ENCODE measurements around the gene ORC3.

DNA sequence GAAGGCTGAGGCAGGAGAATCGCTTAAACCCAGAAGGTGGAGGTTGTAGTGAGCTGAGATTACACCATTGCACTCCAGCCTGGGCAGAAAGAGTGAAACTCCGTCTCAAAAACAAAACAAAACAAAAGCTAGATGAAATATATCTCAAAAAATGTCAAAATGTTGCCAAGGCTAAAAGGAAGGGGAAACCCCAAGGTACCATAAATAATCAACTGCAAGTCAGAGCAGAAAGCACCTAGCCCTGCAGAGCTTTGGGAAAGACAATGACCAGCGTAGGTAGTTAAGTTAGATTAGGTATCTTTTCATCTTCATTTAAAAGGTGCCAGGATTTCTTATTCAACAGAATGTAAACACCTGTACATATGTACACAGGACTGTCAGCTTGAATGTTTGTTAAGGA, 79.1 kb downstream of the ORC3 start:
- no peak for TF ChIP-seq YY1 (IDR thresholded peaks at IDR 0.05; ENCODE audit: low read depth)
- TF ChIP-seq, protein P1, sequence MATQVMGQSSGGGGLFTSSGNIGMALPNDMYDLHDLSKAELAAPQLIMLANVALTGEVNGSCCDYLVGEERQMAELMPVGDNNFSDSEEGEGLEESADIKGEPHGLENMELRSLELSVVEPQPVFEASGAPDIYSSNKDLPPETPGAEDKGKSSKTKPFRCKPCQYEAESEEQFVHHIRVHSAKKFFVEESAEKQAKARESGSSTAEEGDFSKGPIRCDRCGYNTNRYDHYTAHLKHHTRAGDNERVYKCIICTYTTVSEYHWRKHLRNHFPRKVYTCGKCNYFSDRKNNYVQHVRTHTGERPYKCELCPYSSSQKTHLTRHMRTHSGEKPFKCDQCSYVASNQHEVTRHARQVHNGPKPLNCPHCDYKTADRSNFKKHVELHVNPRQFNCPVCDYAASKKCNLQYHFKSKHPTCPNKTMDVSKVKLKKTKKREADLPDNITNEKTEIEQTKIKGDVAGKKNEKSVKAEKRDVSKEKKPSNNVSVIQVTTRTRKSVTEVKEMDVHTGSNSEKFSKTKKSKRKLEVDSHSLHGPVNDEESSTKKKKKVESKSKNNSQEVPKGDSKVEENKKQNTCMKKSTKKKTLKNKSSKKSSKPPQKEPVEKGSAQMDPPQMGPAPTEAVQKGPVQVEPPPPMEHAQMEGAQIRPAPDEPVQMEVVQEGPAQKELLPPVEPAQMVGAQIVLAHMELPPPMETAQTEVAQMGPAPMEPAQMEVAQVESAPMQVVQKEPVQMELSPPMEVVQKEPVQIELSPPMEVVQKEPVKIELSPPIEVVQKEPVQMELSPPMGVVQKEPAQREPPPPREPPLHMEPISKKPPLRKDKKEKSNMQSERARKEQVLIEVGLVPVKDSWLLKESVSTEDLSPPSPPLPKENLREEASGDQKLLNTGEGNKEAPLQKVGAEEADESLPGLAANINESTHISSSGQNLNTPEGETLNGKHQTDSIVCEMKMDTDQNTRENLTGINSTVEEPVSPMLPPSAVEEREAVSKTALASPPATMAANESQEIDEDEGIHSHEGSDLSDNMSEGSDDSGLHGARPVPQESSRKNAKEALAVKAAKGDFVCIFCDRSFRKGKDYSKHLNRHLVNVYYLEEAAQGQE (IDR thresholded peaks at IDR 0.05; ENCODE audit: low read depth), result no peak
- no peak for TF ChIP-seq TAF1 (IDR thresholded peaks at IDR 0.05; ENCODE audit: low read depth)
- no peak for TF ChIP-seq NFIC (IDR thresholded peaks at IDR 0.05)
- no peak for TF ChIP-seq EP300 (IDR thresholded peaks at IDR 0.05; ENCODE audit: borderline replicate concordance)
- no peak for TF ChIP-seq CREB1 (IDR thresholded peaks at IDR 0.05; ENCODE audit: low read depth)
- no peak for TF ChIP-seq FOXM1 (IDR thresholded peaks at IDR 0.05; ENCODE audit: borderline replicate concordance, low read depth)
- no peak for TF ChIP-seq EGR1 (IDR thresholded peaks at IDR 0.05)
- no peak for TF ChIP-seq RAD21 (IDR thresholded peaks at IDR 0.05; ENCODE audit: low read depth)
- TF ChIP-seq, protein P2, sequence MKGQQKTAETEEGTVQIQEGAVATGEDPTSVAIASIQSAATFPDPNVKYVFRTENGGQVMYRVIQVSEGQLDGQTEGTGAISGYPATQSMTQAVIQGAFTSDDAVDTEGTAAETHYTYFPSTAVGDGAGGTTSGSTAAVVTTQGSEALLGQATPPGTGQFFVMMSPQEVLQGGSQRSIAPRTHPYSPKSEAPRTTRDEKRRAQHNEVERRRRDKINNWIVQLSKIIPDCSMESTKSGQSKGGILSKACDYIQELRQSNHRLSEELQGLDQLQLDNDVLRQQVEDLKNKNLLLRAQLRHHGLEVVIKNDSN (IDR thresholded peaks at IDR 0.05), result no peak
- TF ChIP-seq, protein P3, sequence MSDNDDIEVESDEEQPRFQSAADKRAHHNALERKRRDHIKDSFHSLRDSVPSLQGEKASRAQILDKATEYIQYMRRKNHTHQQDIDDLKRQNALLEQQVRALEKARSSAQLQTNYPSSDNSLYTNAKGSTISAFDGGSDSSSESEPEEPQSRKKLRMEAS (IDR thresholded peaks at IDR 0.05), result no peak
- no peak for TF ChIP-seq TEAD4 (IDR thresholded peaks at IDR 0.05)
